ENCODE data around the gene CPSF4L.

- TF ChIP-seq, protein P1, sequence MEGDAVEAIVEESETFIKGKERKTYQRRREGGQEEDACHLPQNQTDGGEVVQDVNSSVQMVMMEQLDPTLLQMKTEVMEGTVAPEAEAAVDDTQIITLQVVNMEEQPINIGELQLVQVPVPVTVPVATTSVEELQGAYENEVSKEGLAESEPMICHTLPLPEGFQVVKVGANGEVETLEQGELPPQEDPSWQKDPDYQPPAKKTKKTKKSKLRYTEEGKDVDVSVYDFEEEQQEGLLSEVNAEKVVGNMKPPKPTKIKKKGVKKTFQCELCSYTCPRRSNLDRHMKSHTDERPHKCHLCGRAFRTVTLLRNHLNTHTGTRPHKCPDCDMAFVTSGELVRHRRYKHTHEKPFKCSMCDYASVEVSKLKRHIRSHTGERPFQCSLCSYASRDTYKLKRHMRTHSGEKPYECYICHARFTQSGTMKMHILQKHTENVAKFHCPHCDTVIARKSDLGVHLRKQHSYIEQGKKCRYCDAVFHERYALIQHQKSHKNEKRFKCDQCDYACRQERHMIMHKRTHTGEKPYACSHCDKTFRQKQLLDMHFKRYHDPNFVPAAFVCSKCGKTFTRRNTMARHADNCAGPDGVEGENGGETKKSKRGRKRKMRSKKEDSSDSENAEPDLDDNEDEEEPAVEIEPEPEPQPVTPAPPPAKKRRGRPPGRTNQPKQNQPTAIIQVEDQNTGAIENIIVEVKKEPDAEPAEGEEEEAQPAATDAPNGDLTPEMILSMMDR (conservative IDR thresholded peaks at IDR 0.05 in 1 of 2, IDR thresholded peaks at IDR 0.05 in 1 of 2; ENCODE audit: extremely low read depth in 1 of 2, insufficient read depth in 1 of 2, low read depth in 1 of 2, low read length in 2 of 2) = no peak
- no peak for TF ChIP-seq EZH2 (IDR thresholded peaks at IDR 0.05; ENCODE audit: borderline replicate concordance, low read length)
Measured at GRCh38 chr17:73201215-73202069, 60.2 kb downstream of the CPSF4L start.

Measured in mammary epithelial cell (primary cell).